ENCODE measurements around the gene TMEM181. TPM values are rescaled to one million over a fixed set of nuclear protein-coding genes. Genes with fewer than 3 reads are reported as not detected.

Gene TMEM181
- total RNA-seq, 1 experiment from 2014 or later = 18.7 TPM

DNA sequence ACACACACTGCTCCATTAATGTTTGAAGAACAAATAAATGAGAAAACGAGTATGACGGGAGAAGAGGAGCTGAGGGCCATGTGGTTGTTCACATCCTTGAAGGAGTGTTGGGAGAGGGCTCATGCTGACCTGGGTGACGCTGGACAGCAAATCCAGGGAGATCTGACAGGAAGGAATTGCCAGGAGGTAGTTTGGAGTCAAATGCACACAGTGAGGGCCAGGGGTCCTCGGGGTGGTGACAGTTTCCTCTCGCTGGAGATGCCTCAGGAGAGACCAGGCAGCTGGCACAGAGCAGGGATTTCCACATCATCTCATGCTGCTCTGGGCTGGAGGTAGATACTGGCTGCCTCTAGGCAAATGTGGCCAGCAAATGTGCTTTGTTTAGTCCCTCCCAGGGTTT lies 2.0 kb upstream of the TMEM181 start:
- POLR2A ChIA-PET (ENCODE audit: unreplicated experiment) = no interaction called here
- H4K20me1 ChIP-seq (ENCODE audit: insufficient read depth) = peaks cover 10% of the 10 kb centered on the region

DNA sequence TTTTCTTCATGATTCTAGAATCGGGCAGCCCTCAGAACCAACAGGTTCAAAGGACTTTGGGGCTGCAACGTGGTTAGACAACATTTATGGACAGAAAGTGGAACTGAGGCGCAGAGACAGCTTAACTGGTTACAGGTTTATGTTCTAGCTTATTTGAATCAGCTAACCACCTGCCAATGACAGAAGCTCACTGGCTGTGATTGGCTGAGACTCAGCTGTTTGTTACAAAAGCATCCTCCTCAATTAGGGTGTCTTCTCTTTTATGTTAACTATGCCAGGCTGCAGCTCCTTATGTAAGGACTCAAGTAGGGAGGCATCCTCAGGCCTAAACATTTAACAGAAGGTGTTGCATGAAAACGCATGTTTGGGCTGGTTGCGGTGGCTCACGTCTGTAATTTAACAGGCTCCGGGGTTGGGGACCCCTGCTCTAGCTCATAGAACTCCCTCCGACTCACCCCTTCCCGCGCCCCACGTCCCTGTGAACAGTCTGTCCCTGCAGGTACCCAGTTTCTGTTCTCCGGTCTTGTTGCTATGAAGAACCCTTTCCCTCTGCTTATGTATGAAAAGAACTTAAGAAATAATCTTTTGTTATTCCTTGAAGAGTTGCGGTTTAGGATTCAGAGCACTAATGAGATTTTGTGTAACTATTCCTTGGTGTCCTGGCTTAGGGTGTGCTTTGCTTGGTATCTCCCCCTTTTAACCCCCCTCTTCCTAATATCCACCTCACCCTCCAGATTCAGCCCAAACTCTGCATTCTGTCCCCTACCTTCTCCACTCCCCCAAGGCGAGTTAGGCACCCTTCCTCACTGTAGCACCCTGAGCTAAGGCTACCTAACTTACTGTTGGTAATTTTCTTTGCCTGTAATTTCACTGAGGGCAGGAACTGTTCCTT lies 1.2 kb upstream of the TMEM181 start:
- H4K20me1 ChIP-seq (ENCODE audit: insufficient read depth) = peaks cover 11% of the 10 kb centered on the region
- no peak overlapping the region for H3K27ac ChIP-seq
- CTCF ChIA-PET = no interaction called here
- H3K9me2 ChIP-seq (ENCODE audit: insufficient read depth) = no peaks in the 10 kb centered on the region; the same call in 1 of the 2 replicates
- H3F3A ChIP-seq (ENCODE audit: insufficient read depth, low read depth) = peaks cover 11% of the 10 kb centered on the region; the same call in 1 of the 2 replicates
- peaks cover 29% of the 10 kb centered on the region for H3K4me1 ChIP-seq (replicated peaks; ENCODE audit: insufficient read depth)
- peaks cover 36% of the 10 kb centered on the region for H3K79me2 ChIP-seq (ENCODE audit: low read depth)
- POLR2A ChIA-PET (ENCODE audit: unreplicated experiment) = no interaction called here
- intact Hi-C loops (cut with micrococcal nuclease; ENCODE audit: unreplicated experiment) = no loop called here
- no peaks in the 10 kb centered on the region for H3K36me3 ChIP-seq (ENCODE audit: low read depth)
- TF ChIP-seq EZH2 (IDR thresholded peaks at IDR 0.05; ENCODE audit: low read depth) = no peak
- TF ChIP-seq, protein P1, sequence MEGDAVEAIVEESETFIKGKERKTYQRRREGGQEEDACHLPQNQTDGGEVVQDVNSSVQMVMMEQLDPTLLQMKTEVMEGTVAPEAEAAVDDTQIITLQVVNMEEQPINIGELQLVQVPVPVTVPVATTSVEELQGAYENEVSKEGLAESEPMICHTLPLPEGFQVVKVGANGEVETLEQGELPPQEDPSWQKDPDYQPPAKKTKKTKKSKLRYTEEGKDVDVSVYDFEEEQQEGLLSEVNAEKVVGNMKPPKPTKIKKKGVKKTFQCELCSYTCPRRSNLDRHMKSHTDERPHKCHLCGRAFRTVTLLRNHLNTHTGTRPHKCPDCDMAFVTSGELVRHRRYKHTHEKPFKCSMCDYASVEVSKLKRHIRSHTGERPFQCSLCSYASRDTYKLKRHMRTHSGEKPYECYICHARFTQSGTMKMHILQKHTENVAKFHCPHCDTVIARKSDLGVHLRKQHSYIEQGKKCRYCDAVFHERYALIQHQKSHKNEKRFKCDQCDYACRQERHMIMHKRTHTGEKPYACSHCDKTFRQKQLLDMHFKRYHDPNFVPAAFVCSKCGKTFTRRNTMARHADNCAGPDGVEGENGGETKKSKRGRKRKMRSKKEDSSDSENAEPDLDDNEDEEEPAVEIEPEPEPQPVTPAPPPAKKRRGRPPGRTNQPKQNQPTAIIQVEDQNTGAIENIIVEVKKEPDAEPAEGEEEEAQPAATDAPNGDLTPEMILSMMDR (conservative IDR thresholded peaks at IDR 0.05) = no peak
- peak overlapping the region; percentile 86; the same call in 1 of the 2 replicates for H3K4me3 ChIP-seq
- H3K27me3 ChIP-seq (ENCODE audit: insufficient read depth, low read depth) = no peaks in the 10 kb centered on the region
- H2AFZ ChIP-seq = no peak overlapping the region
- H3K4me2 ChIP-seq = peak overlapping the region; percentile 77
- no peak for DNase-seq
- no peaks in the 10 kb centered on the region for H3K9me3 ChIP-seq (ENCODE audit: insufficient read depth, low read depth)
- no TSS peak for BruUV-seq (replicated peaks)

More for the DNA sequence above, 2.0 kb upstream of the TMEM181 start:
- TF ChIP-seq, protein P1 (conservative IDR thresholded peaks at IDR 0.05) = no peak
- TF ChIP-seq EZH2 (IDR thresholded peaks at IDR 0.05; ENCODE audit: low read depth) = no peak
- H3K9me3 ChIP-seq (ENCODE audit: insufficient read depth, low read depth) = no peaks in the 10 kb centered on the region
- CTCF ChIA-PET = no interaction called here
- H3K79me2 ChIP-seq (ENCODE audit: low read depth) = peaks cover 28% of the 10 kb centered on the region
- no peaks in the 10 kb centered on the region for H3K27me3 ChIP-seq (ENCODE audit: insufficient read depth, low read depth)
- H3F3A ChIP-seq (ENCODE audit: insufficient read depth, low read depth) = peaks cover 3% of the 10 kb centered on the region; the same call in 1 of the 2 replicates
- no peak overlapping the region for H3K4me2 ChIP-seq
- H3K9me2 ChIP-seq (ENCODE audit: insufficient read depth) = no peaks in the 10 kb centered on the region; the same call in 1 of the 2 replicates
- H3K4me3 ChIP-seq = no peak overlapping the region
- DNase-seq = no peak
- intact Hi-C loops (cut with micrococcal nuclease; ENCODE audit: unreplicated experiment) = no loop called here
- peaks cover 23% of the 10 kb centered on the region for H3K4me1 ChIP-seq (replicated peaks; ENCODE audit: insufficient read depth)
- H2AFZ ChIP-seq = no peak overlapping the region
- no peak overlapping the region for H3K27ac ChIP-seq
- H3K36me3 ChIP-seq (ENCODE audit: low read depth) = no peaks in the 10 kb centered on the region
- no TSS peak for BruUV-seq (replicated peaks)

DNA sequence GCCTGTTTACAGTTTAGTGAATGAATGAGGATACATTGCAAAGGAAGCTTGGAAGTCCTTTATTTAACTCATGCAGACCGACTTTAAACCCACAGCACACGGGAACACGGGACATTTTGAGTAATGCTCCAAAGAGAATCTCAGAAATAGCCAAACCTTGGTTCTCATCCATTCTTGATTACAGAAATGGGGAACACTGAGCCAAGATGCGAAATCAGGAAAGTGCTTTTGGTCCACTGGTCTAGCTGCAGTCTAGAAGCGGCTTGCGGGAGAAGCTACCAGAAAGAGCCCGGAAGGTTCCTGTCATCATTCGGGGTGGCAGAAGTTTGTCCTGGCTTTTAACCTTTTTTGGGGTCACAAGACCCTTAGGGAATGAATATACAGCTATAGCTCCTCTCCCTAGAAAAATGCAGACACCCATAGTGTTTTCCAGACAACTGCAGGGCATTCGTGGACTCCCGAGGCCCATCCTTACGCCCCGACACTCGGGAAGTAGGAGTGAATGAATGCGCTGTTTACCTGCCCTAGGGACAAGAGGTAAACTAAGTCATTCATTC lies 475 bp upstream of the TMEM181 start:
- H3K4me1 ChIP-seq (replicated peaks; ENCODE audit: insufficient read depth) = peaks cover 35% of the 10 kb centered on the region
- H3F3A ChIP-seq (ENCODE audit: insufficient read depth, low read depth) = peaks cover 16% of the 10 kb centered on the region; the same call in 1 of the 2 replicates
- peak overlapping the region; percentile 86; the same call in 1 of the 2 replicates for H3K4me3 ChIP-seq
- peaks cover 18% of the 10 kb centered on the region for H4K20me1 ChIP-seq (ENCODE audit: insufficient read depth)
- POLR2A ChIA-PET (ENCODE audit: unreplicated experiment) = no interaction called here
- H3K79me2 ChIP-seq (ENCODE audit: low read depth) = peaks cover 43% of the 10 kb centered on the region
- H3K9me2 ChIP-seq (ENCODE audit: insufficient read depth) = no peaks in the 10 kb centered on the region; the same call in 1 of the 2 replicates
- BruUV-seq (replicated peaks) = TSS peak; percentile 94
- CTCF ChIA-PET = no interaction called here
- DNase-seq = no peak
- H3K27ac ChIP-seq = peak overlapping the region; percentile 71
- H2AFZ ChIP-seq = peak overlapping the region; percentile 98
- no peaks in the 10 kb centered on the region for H3K27me3 ChIP-seq (ENCODE audit: insufficient read depth, low read depth)
- peak overlapping the region; percentile 77 for H3K4me2 ChIP-seq
- intact Hi-C loops (cut with micrococcal nuclease; ENCODE audit: unreplicated experiment) = no loop called here
- 0 out of 2 replicates have a peak, but pooled peaks cover 3% of the 10 kb centered on the region for H3K36me3 ChIP-seq (ENCODE audit: low read depth)
- TF ChIP-seq, protein P1 (conservative IDR thresholded peaks at IDR 0.05) = no peak
- no peak for TF ChIP-seq EZH2 (IDR thresholded peaks at IDR 0.05; ENCODE audit: low read depth)
- no peaks in the 10 kb centered on the region for H3K9me3 ChIP-seq (ENCODE audit: insufficient read depth, low read depth)

Measured in PC-9 (cell line).